Mammary epithelial cell (primary cell): ENCODE results near the gene ANKDD1A.

Experiments
- CTCF ChIP-seq, 2 donors: IDR thresholded peaks in 1 of 2; conservative IDR thresholded peaks in 1 of 2; 2 replicates each; pipeline ENCODE4 v1.5.1; 2011 to 2012; ENCODE audit warnings: inconsistent platforms in 2 of 2, low read length in 2 of 2, mild to moderate bottlenecking in 2 of 2, control low read depth in 1 of 2, low read depth in 1 of 2; ENCODE audit not compliant: insufficient read depth in 1 of 2; ENCODE audit errors: extremely low read depth in 1 of 2
- EZH2 ChIP-seq: IDR thresholded peaks from 2 replicates; pipeline ENCODE4 v1.6.1; 2012; ENCODE audit warnings: low read length, inconsistent platforms, borderline replicate concordance

GRCh38 chr15:64931381-64931780 is 19.7 kb downstream of the ANKDD1A start:
- no peak for TF ChIP-seq CTCF (conservative IDR thresholded peaks at IDR 0.05 in 1 of 2, IDR thresholded peaks at IDR 0.05 in 1 of 2; ENCODE audit: extremely low read depth in 1 of 2, insufficient read depth in 1 of 2, low read depth in 1 of 2, low read length in 2 of 2)
- no peak for TF ChIP-seq EZH2
